Prostate gland (tissue), 2 donors: ENCODE measurements around the gene RNF126.

ENCODE experiments used
- CTCF ChIP-seq, 4 experiments: fragments of 200-600 bp in 2 of 4; fragments of 450-650 bp in 2 of 4; sonication (generic) in 2 of 4; IDR thresholded peaks; 1 replicate in 3 of 4; 2 replicates in 1 of 4; pipeline ENCODE4 v1.5.1; 2016 to 2019; ENCODE audit warnings: antibody characterized with exemption in 4 of 4, mild to moderate bottlenecking in 2 of 4, moderate library complexity in 2 of 4
- POLR2AphosphoS5 ChIP-seq: sonication (generic); formaldehyde crosslinking; IDR thresholded peaks from one replicate; pipeline ENCODE4 v1.6.1; 2017; ENCODE audit warnings: antibody characterized with exemption

GRCh38 chr19:602391-603301, 60.4 kb downstream of the RNF126 start:
- TF ChIP-seq CTCF (IDR thresholded peaks at IDR 0.05), result no peak
- TF ChIP-seq POLR2AphosphoS5, result no peak
